SU-DHL-6 (cell line): ENCODE data around the gene NXN.

Source experiments
- EZH2phosphoT487 ChIP-seq: fragments of 200-600 bp; sonication (generic), shearing (Covaris generic); conservative IDR thresholded peaks from 2 replicates; pipeline ENCODE4 v1.6.1; 2018; ENCODE audit warnings: mild to moderate bottlenecking, antibody characterized with exemption, low read length, moderate library complexity, mixed read lengths
- TF ChIP-seq, protein P1 (sequence below): fragments of 200-600 bp; sonication (generic); IDR thresholded peaks from one replicate; pipeline ENCODE4 v1.5.1; 2017; ENCODE audit warnings: antibody characterized with exemption, mild to moderate bottlenecking, low read length, moderate library complexity; ENCODE audit not compliant: insufficient read depth, poor library complexity, severe bottlenecking

GRCh38 chr17:751269-752001 lies 228.1 kb downstream of the NXN start:
- TF ChIP-seq, protein P1, sequence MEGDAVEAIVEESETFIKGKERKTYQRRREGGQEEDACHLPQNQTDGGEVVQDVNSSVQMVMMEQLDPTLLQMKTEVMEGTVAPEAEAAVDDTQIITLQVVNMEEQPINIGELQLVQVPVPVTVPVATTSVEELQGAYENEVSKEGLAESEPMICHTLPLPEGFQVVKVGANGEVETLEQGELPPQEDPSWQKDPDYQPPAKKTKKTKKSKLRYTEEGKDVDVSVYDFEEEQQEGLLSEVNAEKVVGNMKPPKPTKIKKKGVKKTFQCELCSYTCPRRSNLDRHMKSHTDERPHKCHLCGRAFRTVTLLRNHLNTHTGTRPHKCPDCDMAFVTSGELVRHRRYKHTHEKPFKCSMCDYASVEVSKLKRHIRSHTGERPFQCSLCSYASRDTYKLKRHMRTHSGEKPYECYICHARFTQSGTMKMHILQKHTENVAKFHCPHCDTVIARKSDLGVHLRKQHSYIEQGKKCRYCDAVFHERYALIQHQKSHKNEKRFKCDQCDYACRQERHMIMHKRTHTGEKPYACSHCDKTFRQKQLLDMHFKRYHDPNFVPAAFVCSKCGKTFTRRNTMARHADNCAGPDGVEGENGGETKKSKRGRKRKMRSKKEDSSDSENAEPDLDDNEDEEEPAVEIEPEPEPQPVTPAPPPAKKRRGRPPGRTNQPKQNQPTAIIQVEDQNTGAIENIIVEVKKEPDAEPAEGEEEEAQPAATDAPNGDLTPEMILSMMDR, result no peak
- TF ChIP-seq EZH2phosphoT487, result no peak
